Fibroblast of villous mesenchyme (primary cell): Measurements from ENCODE around the gene ABCA13. TPM values are rescaled to one million over a fixed set of nuclear protein-coding genes. Genes with fewer than 3 reads are reported as not detected.

Experiments used
- DNase-seq: peaks from one replicate; pipeline ENCODE4 v3.0.0-alpha.2; 2010; ENCODE audit warnings: low read depth
- H3K4me3 ChIP-seq: 2 replicates; pipeline ENCODE4 v1.5.1; 2011; ENCODE audit warnings: low read depth, mild to moderate bottlenecking, low read length
- CTCF ChIP-seq: IDR thresholded peaks from 2 replicates; pipeline ENCODE4 v1.5.1; 2012; ENCODE audit warnings: low read depth, mild to moderate bottlenecking, low read length; ENCODE audit not compliant: insufficient read depth
- total RNA-seq: library from RNA; depleted of rRNA; stranded (reverse); fragments of >200 nt; gene quantifications from 2 replicates; pipeline ENCODE4 v1.2.3, GENCODE V29; 2012

The ABCA13 gene
- total RNA-seq, 1 donor = not detected

GRCh38 chr7:48175019-48175418, 3.8 kb downstream of the ABCA13 start:
- no peak for DNase-seq
- H3K4me3 ChIP-seq = no peak overlapping the region
- TF ChIP-seq CTCF = no peak

GRCh38 chr7:48176356-48176893, 5.2 kb downstream of the ABCA13 start:
- no peak for TF ChIP-seq CTCF
- DNase-seq = no peak
- H3K4me3 ChIP-seq = no peak overlapping the region

- no peak for TF ChIP-seq CTCF
- no peak overlapping the region for H3K4me3 ChIP-seq
Observed at GRCh38 chr7:48177271-48177670, 6.0 kb downstream of the ABCA13 start.

GRCh38 chr7:48179496-48180030, 8.3 kb downstream of the ABCA13 start:
- no peak for DNase-seq
- H3K4me3 ChIP-seq = no peak overlapping the region
- TF ChIP-seq CTCF = no peak

More at GRCh38 chr7:48177271-48177670, 6.0 kb downstream of the ABCA13 start:
- no peak for DNase-seq

GRCh38 chr7:48180981-48181380, 9.7 kb downstream of the ABCA13 start:
- TF ChIP-seq CTCF = no peak
- DNase-seq = no peak
- H3K4me3 ChIP-seq = no peak overlapping the region

GRCh38 chr7:48182718-48183369, 11.6 kb downstream of the ABCA13 start:
- no peak overlapping the region for H3K4me3 ChIP-seq
- TF ChIP-seq CTCF = no peak
- peak; percentile 54 for DNase-seq
